ENCODE measurements around the gene ABCC2.
"Not testable (repeated sequence)": the region's sequence is repeated elsewhere in the genome, so short reads cannot be mapped to it uniquely, and the experiment has no call there.

ABCC2 gene

DNA sequence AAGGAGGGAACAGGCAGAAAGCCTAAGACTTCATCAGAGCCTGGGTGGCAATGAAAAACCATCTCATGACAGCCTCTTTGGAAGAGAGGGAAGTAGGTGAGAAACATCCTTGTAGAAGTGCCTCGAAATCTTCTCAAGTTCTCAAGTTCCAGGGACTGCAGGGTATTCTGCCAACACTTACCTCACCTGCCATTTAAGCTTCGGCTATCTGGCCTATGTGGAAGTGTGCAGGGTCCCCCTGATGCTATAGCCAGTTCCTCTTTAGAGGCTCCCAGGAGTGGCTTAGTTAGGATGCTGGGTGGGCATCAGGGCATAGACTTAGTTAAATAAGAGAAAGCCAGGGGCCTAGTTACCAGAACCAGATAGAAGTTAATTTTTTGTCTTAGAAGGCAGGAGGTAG is 27.0 kb downstream of the ABCC2 start:
- no peak for DNase-seq (ENCODE audit: low spot score)

- no peak for DNase-seq (ENCODE audit: low spot score)
These were observed 27.6 kb downstream of the ABCC2 start for GRCh38 chr10:99809931-99810615.

- DNase-seq (ENCODE audit: low spot score) = no peak
These were observed 29.7 kb downstream of the ABCC2 start for GRCh38 chr10:99812177-99812576.

DNA sequence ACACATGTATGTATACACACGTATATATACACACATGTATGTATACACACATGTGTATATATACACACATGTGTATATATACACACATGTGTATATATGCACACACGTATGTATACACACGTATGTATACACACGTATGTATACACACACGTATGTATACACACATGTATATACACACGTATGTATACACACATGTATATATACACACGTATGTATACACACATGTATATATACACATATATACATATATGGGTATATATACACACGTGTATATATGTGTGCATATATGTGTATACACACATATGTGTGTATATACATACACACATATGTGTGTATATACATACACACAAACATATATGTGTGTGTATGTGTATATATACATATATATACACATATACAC is 31.7 kb downstream of the ABCC2 start:
- no peak for DNase-seq (ENCODE audit: low spot score)

DNA sequence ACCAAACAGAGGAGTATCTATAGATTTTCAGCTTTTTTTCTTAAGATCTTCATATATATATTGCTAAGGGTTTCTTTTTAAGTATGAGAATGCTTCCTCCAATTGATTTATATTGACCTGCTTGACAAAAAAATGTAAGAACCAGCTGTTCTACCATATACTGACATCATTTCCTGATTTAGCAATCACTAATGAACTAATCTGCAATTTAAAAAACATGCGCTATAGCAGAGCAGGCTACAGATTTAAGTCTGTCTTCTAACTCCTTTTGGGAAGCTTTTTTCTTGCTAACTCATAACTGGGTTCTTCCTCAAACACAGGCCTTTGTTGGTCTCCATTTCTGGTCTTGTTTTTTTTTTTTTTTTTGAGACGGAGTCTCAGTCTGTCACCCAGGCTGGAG is 33.2 kb downstream of the ABCC2 start:
- DNase-seq (ENCODE audit: low spot score) = no peak

GRCh38 chr10:99827936-99828335 is 45.5 kb downstream of the ABCC2 start:
- peak; percentile 28 for DNase-seq (ENCODE audit: low spot score)

- no peak for DNase-seq (ENCODE audit: low spot score)
These were observed 46.0 kb downstream of the ABCC2 start for GRCh38 chr10:99828464-99828863.

GRCh38 chr10:99832439-99832838 is 50.0 kb downstream of the ABCC2 start:
- DNase-seq (ENCODE audit: low spot score) = no peak

- DNase-seq (ENCODE audit: low spot score) = peak; percentile 82
These were observed 52.0 kb downstream of the ABCC2 start for GRCh38 chr10:99834410-99834809.

- no peak for DNase-seq (ENCODE audit: low spot score)
These were observed 53.5 kb downstream of the ABCC2 start for GRCh38 chr10:99835947-99836346.

GRCh38 chr10:99836711-99837110 is 54.3 kb downstream of the ABCC2 start:
- DNase-seq (ENCODE audit: low spot score) = no peak

DNA sequence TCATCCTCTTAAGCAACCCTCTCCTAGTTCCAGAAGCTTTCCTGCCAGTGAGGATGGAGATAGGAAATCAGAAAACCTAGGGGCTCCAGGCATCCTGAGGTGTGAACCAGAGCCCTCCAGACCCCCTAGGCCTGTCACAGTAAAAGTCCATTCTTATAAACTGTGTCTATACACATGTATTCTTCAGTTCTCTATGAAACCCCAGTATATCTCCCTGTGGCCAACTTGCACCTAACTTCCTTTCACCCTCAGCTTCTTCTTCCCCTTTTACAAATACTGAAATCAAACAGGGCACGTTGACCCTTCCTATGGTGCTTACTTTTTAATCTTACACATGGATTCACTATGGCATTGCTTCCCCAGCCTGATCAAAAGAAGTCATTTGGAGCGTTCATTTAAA is 58.4 kb downstream of the ABCC2 start:
- not testable (repeated sequence) for DNase-seq (ENCODE audit: low spot score)

- DNase-seq (ENCODE audit: low spot score) = no peak
These were observed 59.3 kb downstream of the ABCC2 start for GRCh38 chr10:99841746-99842145.

DNA sequence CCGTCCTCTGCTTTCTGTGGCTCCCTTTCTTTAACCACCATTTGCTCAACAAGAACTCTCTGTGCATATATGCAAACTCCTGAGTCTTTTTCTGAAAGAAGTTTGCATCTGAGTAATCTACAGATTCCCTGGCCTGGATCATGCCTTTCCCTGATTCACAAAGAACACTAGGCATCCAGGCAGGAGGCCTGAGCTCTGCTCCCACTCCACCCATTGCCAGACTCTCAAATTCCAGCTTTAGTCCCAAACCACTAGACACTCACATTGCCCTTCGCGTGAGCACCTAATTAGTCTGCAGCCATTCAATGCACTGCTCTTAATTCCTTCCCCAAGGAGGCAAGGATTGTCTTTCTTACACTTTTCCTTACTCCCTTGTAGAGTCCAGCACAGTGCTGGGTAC is 60.9 kb downstream of the ABCC2 start:
- DNase-seq (ENCODE audit: low spot score) = no peak

- DNase-seq (ENCODE audit: low spot score) = no peak
These were observed 62.1 kb downstream of the ABCC2 start for GRCh38 chr10:99844433-99844955.

DNA sequence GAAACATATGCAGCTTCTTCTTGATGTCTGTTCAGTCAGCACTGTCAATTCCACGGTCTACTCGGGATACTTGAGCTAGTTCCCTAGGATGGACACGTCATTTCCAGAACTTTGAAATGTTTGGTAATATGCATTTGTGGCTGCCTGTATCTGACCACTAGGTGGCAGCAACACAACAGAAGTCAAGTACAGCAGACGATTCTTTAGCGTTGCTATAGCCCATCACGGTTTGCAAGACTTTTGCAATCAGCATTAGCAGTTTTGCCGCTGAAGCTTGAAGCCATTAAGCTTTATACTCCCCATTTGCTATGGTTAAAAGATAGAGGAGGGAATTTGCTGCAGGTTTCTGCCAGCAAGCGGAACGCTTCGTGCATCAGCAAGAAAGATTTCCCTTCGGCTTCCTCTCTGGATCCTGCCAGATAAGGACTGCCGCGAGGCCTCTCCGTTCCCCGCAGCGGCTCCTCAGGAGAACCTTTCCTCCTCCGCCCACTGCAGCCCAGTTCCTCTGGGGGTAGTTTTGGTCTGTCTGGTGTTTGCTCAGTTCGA is 63.5 kb downstream of the ABCC2 start:
- DNase-seq (ENCODE audit: low spot score) = peak; percentile 70

GRCh38 chr10:99849057-99849456 is 66.6 kb downstream of the ABCC2 start:
- DNase-seq (ENCODE audit: low spot score) = no peak

DNA sequence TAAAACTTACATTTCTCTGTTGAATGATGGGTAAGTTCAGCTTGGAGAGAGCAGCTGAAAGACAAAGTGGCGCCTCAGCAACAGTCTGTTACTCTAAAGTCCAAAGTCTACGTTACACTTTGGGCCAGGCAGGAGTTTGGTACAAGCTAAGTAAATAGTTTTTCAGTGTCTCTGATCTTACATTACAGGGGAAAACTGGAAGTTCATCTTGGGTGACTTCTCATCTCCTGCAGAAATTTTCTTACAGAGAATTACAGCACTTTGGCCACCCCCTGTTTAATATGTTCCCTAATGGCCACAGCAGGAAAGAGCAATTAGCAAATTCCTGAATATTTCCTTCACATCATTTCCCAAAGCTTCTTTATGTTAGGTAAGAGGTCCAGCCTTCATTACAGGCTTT is 67.1 kb downstream of the ABCC2 start:
- DNase-seq (ENCODE audit: low spot score) = no peak

- no peak for DNase-seq (ENCODE audit: low spot score)
These were observed 67.8 kb downstream of the ABCC2 start for GRCh38 chr10:99850021-99850766.

GRCh38 chr10:99850767-99851340 is 68.4 kb downstream of the ABCC2 start:
- no peak for DNase-seq (ENCODE audit: low spot score)

GRCh38 chr10:99851825-99852224 is 69.4 kb downstream of the ABCC2 start:
- no peak for DNase-seq (ENCODE audit: low spot score)

DNA sequence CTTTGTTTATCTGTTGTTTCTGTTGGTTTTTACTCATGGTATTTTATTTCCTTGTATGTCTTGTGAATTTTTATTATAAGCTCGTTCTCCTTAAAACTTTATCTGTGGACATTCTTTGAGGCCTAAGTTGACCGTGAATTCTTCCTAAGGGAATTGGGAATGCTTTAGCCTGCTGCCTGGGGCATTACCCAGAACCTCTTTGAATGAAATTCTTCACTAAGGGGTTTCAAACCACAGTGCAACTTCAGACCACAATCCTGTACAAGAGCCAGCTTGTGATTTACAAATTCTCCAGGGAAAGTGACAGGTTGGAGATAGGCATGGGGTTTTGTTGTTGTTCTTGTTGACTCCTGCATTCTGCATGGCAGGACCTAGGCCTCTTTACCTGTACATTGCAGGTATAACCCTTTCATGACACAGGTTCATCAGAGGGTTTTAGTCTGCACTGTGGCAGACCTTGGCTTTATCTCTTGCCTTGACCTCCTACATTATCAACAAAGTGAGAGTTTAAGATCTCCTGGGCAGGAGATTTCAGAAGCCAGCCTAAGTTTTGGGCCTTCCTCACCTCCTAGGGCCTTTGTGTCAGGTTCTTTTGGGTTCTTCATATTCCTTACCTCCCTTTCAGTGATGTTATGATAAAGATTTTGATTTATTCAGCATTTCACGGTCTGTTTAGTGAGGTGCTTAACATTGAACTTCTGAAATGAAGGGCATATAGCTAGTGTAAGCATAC is 70.2 kb downstream of the ABCC2 start:
- DNase-seq (ENCODE audit: low spot score) = no peak
